ENCODE measurements around the gene CLSTN3.

- no peak for TF ChIP-seq EZH2 (IDR thresholded peaks at IDR 0.05; ENCODE audit: low read depth, unreplicated experiment)
- TF ChIP-seq, protein P1, sequence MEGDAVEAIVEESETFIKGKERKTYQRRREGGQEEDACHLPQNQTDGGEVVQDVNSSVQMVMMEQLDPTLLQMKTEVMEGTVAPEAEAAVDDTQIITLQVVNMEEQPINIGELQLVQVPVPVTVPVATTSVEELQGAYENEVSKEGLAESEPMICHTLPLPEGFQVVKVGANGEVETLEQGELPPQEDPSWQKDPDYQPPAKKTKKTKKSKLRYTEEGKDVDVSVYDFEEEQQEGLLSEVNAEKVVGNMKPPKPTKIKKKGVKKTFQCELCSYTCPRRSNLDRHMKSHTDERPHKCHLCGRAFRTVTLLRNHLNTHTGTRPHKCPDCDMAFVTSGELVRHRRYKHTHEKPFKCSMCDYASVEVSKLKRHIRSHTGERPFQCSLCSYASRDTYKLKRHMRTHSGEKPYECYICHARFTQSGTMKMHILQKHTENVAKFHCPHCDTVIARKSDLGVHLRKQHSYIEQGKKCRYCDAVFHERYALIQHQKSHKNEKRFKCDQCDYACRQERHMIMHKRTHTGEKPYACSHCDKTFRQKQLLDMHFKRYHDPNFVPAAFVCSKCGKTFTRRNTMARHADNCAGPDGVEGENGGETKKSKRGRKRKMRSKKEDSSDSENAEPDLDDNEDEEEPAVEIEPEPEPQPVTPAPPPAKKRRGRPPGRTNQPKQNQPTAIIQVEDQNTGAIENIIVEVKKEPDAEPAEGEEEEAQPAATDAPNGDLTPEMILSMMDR (conservative IDR thresholded peaks at IDR 0.05; ENCODE audit: low read depth in 2 of 2) = no peak
Measured at GRCh38 chr12:7093486-7093885, 36.7 kb upstream of the CLSTN3 start.
